ENCODE measurements around the gene CD80.

Gene CD80

GRCh38 chr3:119530456-119530855, 29.0 kb downstream of the CD80 start:
- H3K36me3 ChIP-seq, result peaks cover under 1% of the 10 kb centered on the region; the same call in 1 of the 2 replicates
- no peaks in the 10 kb centered on the region for H4K20me1 ChIP-seq
- no peak for TF ChIP-seq Cebpa-rat (IDR thresholded peaks at IDR 0.05)
- no peaks in the 10 kb centered on the region for H3K9me3 ChIP-seq
- H3K4me1 ChIP-seq, result no peaks in the 10 kb centered on the region
- no peak overlapping the region for H3K27ac ChIP-seq
- no peaks in the 10 kb centered on the region for H3K27me3 ChIP-seq
- no peak overlapping the region for H3K4me3 ChIP-seq
- H3K4me2 ChIP-seq, result no peak overlapping the region
- H3K9ac ChIP-seq, result no peak overlapping the region

GRCh38 chr3:119529883-119530282, 29.5 kb downstream of the CD80 start:
- Histone ChIP-seq H3K4me2 (no peak overlapping the region), H3K4me3 (no peak overlapping the region), H3K36me3 (peaks cover 6% of the 10 kb centered on the region; the same call in 1 of the 2 replicates), H4K20me1 (no peaks in the 10 kb centered on the region), H3K9ac (no peak overlapping the region), H3K9me3 (no peaks in the 10 kb centered on the region), H3K4me1 (no peaks in the 10 kb centered on the region), H3K27me3 (no peaks in the 10 kb centered on the region), H3K27ac (no peak overlapping the region)
- no peak for TF ChIP-seq Cebpa-rat (IDR thresholded peaks at IDR 0.05)

- Histone ChIP-seq H3K4me1 (no peaks in the 10 kb centered on the region), H3K9ac (no peak overlapping the region), H4K20me1 (no peaks in the 10 kb centered on the region), H3K4me3 (no peak overlapping the region), H3K4me2 (no peak overlapping the region), H3K36me3 (peaks cover 26% of the 10 kb centered on the region), H3K27me3 (no peaks in the 10 kb centered on the region), H3K27ac (no peak overlapping the region), H3K9me3 (no peaks in the 10 kb centered on the region)
- TF ChIP-seq Cebpa-rat (IDR thresholded peaks at IDR 0.05), result no peak
These were observed 31.7 kb downstream of the CD80 start for GRCh38 chr3:119527714-119528113.

GRCh38 chr3:119524931-119525662, 34.3 kb downstream of the CD80 start:
- Histone ChIP-seq H3K9me3 (peaks cover 9% of the 10 kb centered on the region; the same call in 1 of the 2 replicates), H3K9ac (no peak overlapping the region), H4K20me1 (no peaks in the 10 kb centered on the region), H3K27me3 (no peaks in the 10 kb centered on the region), H3K27ac (no peak overlapping the region), H3K4me3 (no peak overlapping the region), H3K4me1 (no peaks in the 10 kb centered on the region), H3K4me2 (no peak overlapping the region), H3K36me3 (peaks cover 48% of the 10 kb centered on the region)
- TF ChIP-seq Cebpa-rat (IDR thresholded peaks at IDR 0.05), result no peak

GRCh38 chr3:119518026-119518425, 41.4 kb downstream of the CD80 start:
- no peak overlapping the region for H3K27ac ChIP-seq
- no peak overlapping the region for H3K4me3 ChIP-seq
- no peak overlapping the region for H3K9ac ChIP-seq
- H3K9me3 ChIP-seq, result peaks cover 23% of the 10 kb centered on the region
- no peak overlapping the region for H3K4me2 ChIP-seq
- H3K36me3 ChIP-seq, result peaks cover 93% of the 10 kb centered on the region
- H3K4me1 ChIP-seq, result no peaks in the 10 kb centered on the region
- no peaks in the 10 kb centered on the region for H4K20me1 ChIP-seq
- H3K27me3 ChIP-seq, result no peaks in the 10 kb centered on the region
- TF ChIP-seq Cebpa-rat (IDR thresholded peaks at IDR 0.05), result no peak

- Histone ChIP-seq H3K4me2 (no peak overlapping the region), H3K27ac (no peak overlapping the region), H3K36me3 (peaks cover 98% of the 10 kb centered on the region), H4K20me1 (no peaks in the 10 kb centered on the region), H3K27me3 (no peaks in the 10 kb centered on the region), H3K4me1 (no peaks in the 10 kb centered on the region), H3K4me3 (no peak overlapping the region), H3K9me3 (peaks cover 23% of the 10 kb centered on the region), H3K9ac (no peak overlapping the region)
- TF ChIP-seq Cebpa-rat (IDR thresholded peaks at IDR 0.05), result no peak
These were observed 42.3 kb downstream of the CD80 start for GRCh38 chr3:119517112-119517511.

- H3K27me3 ChIP-seq, result no peaks in the 10 kb centered on the region
- peaks cover 80% of the 10 kb centered on the region for H3K36me3 ChIP-seq
- no peak overlapping the region for H3K4me2 ChIP-seq
These were observed 44.8 kb downstream of the CD80 start for GRCh38 chr3:119514637-119515036.

GRCh38 chr3:119510690-119511089, 48.7 kb downstream of the CD80 start:
- peaks cover 69% of the 10 kb centered on the region for H3K36me3 ChIP-seq
- H3K9ac ChIP-seq, result no peak overlapping the region

More at GRCh38 chr3:119514637-119515036, 44.8 kb downstream of the CD80 start:
- H3K9ac ChIP-seq, result no peak overlapping the region
- TF ChIP-seq Cebpa-rat (IDR thresholded peaks at IDR 0.05), result no peak
- no peak overlapping the region for H3K27ac ChIP-seq
- no peak overlapping the region for H3K4me3 ChIP-seq
- no peaks in the 10 kb centered on the region for H3K4me1 ChIP-seq
- no peaks in the 10 kb centered on the region for H4K20me1 ChIP-seq
- peaks cover 13% of the 10 kb centered on the region for H3K9me3 ChIP-seq

GRCh38 chr3:119508172-119508845, 51.1 kb downstream of the CD80 start:
- Histone ChIP-seq H3K9me3 (no peaks in the 10 kb centered on the region), H3K36me3 (peaks cover 64% of the 10 kb centered on the region), H4K20me1 (no peaks in the 10 kb centered on the region), H3K27me3 (no peaks in the 10 kb centered on the region), H3K9ac (no peak overlapping the region), H3K4me2 (no peak overlapping the region), H3K27ac (no peak overlapping the region), H3K4me3 (no peak overlapping the region), H3K4me1 (0 out of 2 replicates have a peak, but pooled peaks cover 4% of the 10 kb centered on the region)
- no peak for TF ChIP-seq Cebpa-rat (IDR thresholded peaks at IDR 0.05)

More at GRCh38 chr3:119510690-119511089, 48.7 kb downstream of the CD80 start:
- H3K4me1 ChIP-seq, result 0 out of 2 replicates have a peak, but pooled peaks cover 4% of the 10 kb centered on the region
- TF ChIP-seq Cebpa-rat (IDR thresholded peaks at IDR 0.05), result no peak
- H3K27ac ChIP-seq, result no peak overlapping the region
- H3K4me3 ChIP-seq, result no peak overlapping the region
- no peaks in the 10 kb centered on the region for H3K9me3 ChIP-seq
- no peaks in the 10 kb centered on the region for H3K27me3 ChIP-seq
- no peak overlapping the region for H3K4me2 ChIP-seq
- no peaks in the 10 kb centered on the region for H4K20me1 ChIP-seq

GRCh38 chr3:119507404-119507803, 52.0 kb downstream of the CD80 start:
- no peak for TF ChIP-seq Cebpa-rat (IDR thresholded peaks at IDR 0.05)
- no peaks in the 10 kb centered on the region for H3K27me3 ChIP-seq
- no peaks in the 10 kb centered on the region for H4K20me1 ChIP-seq
- no peak overlapping the region for H3K4me3 ChIP-seq
- no peak overlapping the region for H3K4me2 ChIP-seq
- H3K9me3 ChIP-seq, result no peaks in the 10 kb centered on the region
- H3K9ac ChIP-seq, result no peak overlapping the region
- H3K27ac ChIP-seq, result no peak overlapping the region
- 0 out of 2 replicates have a peak, but pooled peaks cover 4% of the 10 kb centered on the region for H3K4me1 ChIP-seq
- peaks cover 60% of the 10 kb centered on the region for H3K36me3 ChIP-seq

Measured in BLaER1 (cell line).